H1 (cell line): ENCODE measurements around the gene PROSER3. TPM values are rescaled to one million over a fixed set of nuclear protein-coding genes. Genes with fewer than 3 reads are reported as not detected.
A peak's percentile ranks its signal among the peaks of the same experiment; 100 is the strongest.

Source experiments
- CTCF ChIA-PET: fragments of 300-600 bp; sonication (Branson Sonifier 250); formaldehyde crosslinking; loops from one replicate; lab custom pipeline; 2021; ENCODE audit not compliant: partially characterized antibody; lab: Charles Lee
- POLR2A ChIA-PET: fragments of 300-600 bp; sonication (Branson Sonifier 250); formaldehyde crosslinking; loops from one replicate; lab custom pipeline; 2021; ENCODE audit warnings: inconsistent platforms; ENCODE audit not compliant: partially characterized antibody; lab: Charles Lee
- DNase-seq, 2 experiments: peaks; one replicate each; pipeline versions ENCODE4 v3.0.0 to v3.0.0-alpha.2; 2010 to 2022; ENCODE audit warnings: low spot score in 2 of 2, low read depth in 1 of 2, mixed read lengths in 1 of 2
- FAIRE-seq: peaks from 2 replicates; lab custom pipeline; 2011; peaks lifted over from hg19 to GRCh38; lab: Jason Lieb, UNC
- H2AFZ ChIP-seq: 2 replicates; pipeline ENCODE4 v1.8.1; 2012; ENCODE audit warnings: low read length, inconsistent platforms
- H2AK5ac ChIP-seq: 2 replicates; pipeline ENCODE4 v1.6.1; 2013; ENCODE audit warnings: low read depth, low read length
- H2BK120ac ChIP-seq: replicated peaks from 2 replicates; pipeline ENCODE3; 2013; ENCODE audit warnings: low read depth, low read length, inconsistent platforms
- H2BK12ac ChIP-seq: 2 replicates; pipeline ENCODE4 v1.6.1; 2013; ENCODE audit warnings: low read depth, low read length
- H2BK15ac ChIP-seq: 2 replicates; pipeline ENCODE4 v1.6.1; 2013; ENCODE audit warnings: low read length
- H2BK20ac ChIP-seq: 2 replicates; pipeline ENCODE4 v1.6.1; 2013; ENCODE audit warnings: low read length
- H2BK5ac ChIP-seq: 2 replicates; pipeline ENCODE4 v1.6.1; 2013; ENCODE audit warnings: low read depth, low read length
- H3K14ac ChIP-seq: 2 replicates; pipeline ENCODE4 v1.6.1; 2013; ENCODE audit warnings: inconsistent platforms; ENCODE audit not compliant: insufficient read length
- H3K18ac ChIP-seq: 2 replicates; pipeline ENCODE4 v1.6.1; 2013; ENCODE audit warnings: low read length; ENCODE audit errors: extremely low read depth
- H3K23ac ChIP-seq: 2 replicates; pipeline ENCODE4 v1.6.1; 2013; ENCODE audit warnings: inconsistent platforms; ENCODE audit not compliant: insufficient read length
- H3K23me2 ChIP-seq: 2 replicates; pipeline ENCODE4 v1.6.1; 2013; ENCODE audit warnings: low read depth, low read length
- H3K27ac ChIP-seq: 2 replicates; pipeline ENCODE4 v1.6.1; 2011; ENCODE audit warnings: low read depth, low read length, inconsistent platforms
- H3K27me3 ChIP-seq, 4 experiments: replicated peaks in 1 of 4; 1 replicate in 1 of 4; 2 replicates in 3 of 4; pipeline versions ENCODE4 v1.6.1 to v1.8.1; 2011 to 2013; ENCODE audit warnings: low read length in 3 of 4, mild to moderate bottlenecking in 3 of 4, inconsistent platforms in 2 of 4, mixed read lengths in 2 of 4, moderate library complexity in 1 of 4; ENCODE audit not compliant: control insufficient read depth in 3 of 4, insufficient read depth in 3 of 4; ENCODE audit errors: extremely low read depth in 1 of 4
- H3K36me3 ChIP-seq, 4 experiments: 2 replicates each; pipeline versions ENCODE4 v1.6.1 to v1.8.1; 2011 to 2013; ENCODE audit warnings: mild to moderate bottlenecking in 4 of 4, low read length in 3 of 4, moderate library complexity in 2 of 4, control low read depth in 1 of 4, inconsistent platforms in 1 of 4; ENCODE audit not compliant: insufficient read depth in 4 of 4, control insufficient read depth in 2 of 4
- H3K4ac ChIP-seq: replicated peaks from 2 replicates; pipeline ENCODE3; 2013; ENCODE audit warnings: low read length, low read depth, mixed read lengths, inconsistent platforms; ENCODE audit not compliant: insufficient read length
- H3K4me1 ChIP-seq, 4 experiments: replicated peaks in 1 of 4; 1 replicate in 1 of 4; 2 replicates in 3 of 4; pipeline versions ENCODE4 v1.6.1 to v1.8.1; 2011 to 2013; ENCODE audit warnings: low read length in 3 of 4, inconsistent platforms in 2 of 4, mixed read lengths in 1 of 4; ENCODE audit not compliant: insufficient read depth in 4 of 4, control insufficient read depth in 3 of 4
- H3K4me2 ChIP-seq, 2 experiments: 2 replicates each; pipeline versions ENCODE4 v1.6.1 to v1.8.1; 2011 to 2013; ENCODE audit warnings: low read depth in 2 of 2, low read length in 2 of 2, control low read depth in 1 of 2, inconsistent platforms in 1 of 2, mild to moderate bottlenecking in 1 of 2; ENCODE audit not compliant: insufficient read depth in 1 of 2
- H3K4me3 ChIP-seq, 4 experiments: fragments of 200-600, 300-600 bp in 1 of 4; sonication (generic), shearing (Covaris generic), sonication (Bioruptor Twin) in 1 of 4; 2 replicates each; pipeline versions ENCODE4 v1.5.1 to v1.8.1; 2011 to 2016; ENCODE audit warnings: low read length in 4 of 4, low read depth in 3 of 4, control low read depth in 2 of 4, inconsistent platforms in 2 of 4, mild to moderate bottlenecking in 2 of 4, mixed read lengths in 1 of 4, moderate library complexity in 1 of 4; ENCODE audit not compliant: insufficient read depth in 2 of 4; ENCODE audit errors: extremely low read depth in 1 of 4
- H3K56ac ChIP-seq: replicated peaks from 2 replicates; pipeline ENCODE3; 2013; ENCODE audit warnings: low read depth, mild to moderate bottlenecking, mixed read lengths, low read length, inconsistent platforms; ENCODE audit not compliant: insufficient read length
- H3K79me1 ChIP-seq: 2 replicates; pipeline ENCODE4 v1.6.1; 2013; ENCODE audit warnings: low read depth, low read length, control low read depth
- H3K79me2 ChIP-seq, 2 experiments: 2 replicates each; pipeline versions ENCODE4 v1.6.1 to v1.8.1; 2012 to 2013; ENCODE audit warnings: low read length in 2 of 2, mild to moderate bottlenecking in 2 of 2, inconsistent platforms in 1 of 2; ENCODE audit not compliant: insufficient read depth in 2 of 2, control insufficient read depth in 1 of 2
- H3K9ac ChIP-seq, 4 experiments: replicated peaks in 1 of 4; 1 replicate in 1 of 4; 2 replicates in 3 of 4; pipeline versions ENCODE4 v1.6.1 to v1.8.1; 2011 to 2013; ENCODE audit warnings: low read depth in 3 of 4, low read length in 3 of 4, control low read depth in 2 of 4, mild to moderate bottlenecking in 2 of 4, moderate library complexity in 2 of 4, inconsistent platforms in 1 of 4; ENCODE audit errors: extremely low read depth in 1 of 4
- H3K9me3 ChIP-seq, 2 experiments: 2 replicates each; pipeline versions ENCODE4 v1.6.1 to v1.8.1; 2012 to 2013; ENCODE audit warnings: mild to moderate bottlenecking in 2 of 2, moderate library complexity in 2 of 2, control low read depth in 1 of 2, inconsistent platforms in 1 of 2, low read depth in 1 of 2, low read length in 1 of 2, mixed read lengths in 1 of 2; ENCODE audit not compliant: insufficient read depth in 2 of 2
- H4K20me1 ChIP-seq, 2 experiments: replicated peaks in 1 of 2; 2 replicates each; pipeline versions ENCODE3 to v1.8.1; 2011 to 2013; ENCODE audit warnings: inconsistent platforms in 2 of 2, low read length in 2 of 2, mild to moderate bottlenecking in 1 of 2; ENCODE audit not compliant: insufficient read depth in 2 of 2, control insufficient read depth in 1 of 2
- H4K5ac ChIP-seq: 2 replicates; pipeline ENCODE4 v1.6.1; 2013; ENCODE audit warnings: low read length, low read depth, mixed read lengths, inconsistent platforms; ENCODE audit not compliant: insufficient read length
- H4K8ac ChIP-seq: 2 replicates; pipeline ENCODE4 v1.8.0; 2013; ENCODE audit warnings: mild to moderate bottlenecking, moderate library complexity, low read length, inconsistent platforms; ENCODE audit not compliant: insufficient read depth; ENCODE audit errors: extremely low read depth
- H4K91ac ChIP-seq: replicated peaks from 2 replicates; pipeline ENCODE3; 2013; ENCODE audit warnings: low read length, mixed read lengths, inconsistent platforms; ENCODE audit not compliant: insufficient read length
- CHD2 ChIP-seq: IDR thresholded peaks from 2 replicates; pipeline ENCODE4 v1.6.1; 2012; ENCODE audit warnings: low read length, improper control_type of control experiment
- GABPA ChIP-seq: IDR thresholded peaks from 2 replicates; pipeline ENCODE4 v1.6.1; 2011; ENCODE audit warnings: mild to moderate bottlenecking, low read length, moderate library complexity, borderline replicate concordance; ENCODE audit not compliant: insufficient read depth
- POLR2A ChIP-seq, 2 experiments: IDR thresholded peaks; 1 replicate in 1 of 2; 2 replicates in 1 of 2; pipeline ENCODE4 v1.6.1; 2011; ENCODE audit warnings: low read depth in 2 of 2, low read length in 2 of 2, mild to moderate bottlenecking in 2 of 2; ENCODE audit errors: control extremely low read depth in 1 of 2
- POLR2AphosphoS5 ChIP-seq: IDR thresholded peaks from 2 replicates; pipeline ENCODE4 v1.6.1; 2011; ENCODE audit warnings: low read depth, low read length
- WGBS, 2 experiments: shearing (Covaris generic) in 1 of 2; methylation state at CpG; one replicate each; pipeline versions ENCODE4 v1.1.6 to v1.1.7; 2013 to 2015; ENCODE audit warnings: low lambda C conversion rate in 2 of 2, mixed read lengths in 2 of 2, inconsistent platforms in 1 of 2, low coverage in 1 of 2, missing lambda C conversion rate in 1 of 2; ENCODE audit not compliant: insufficient replicate concordance in 2 of 2, insufficient coverage in 1 of 2, insufficient read length in 1 of 2; ENCODE audit errors: extremely low coverage in 1 of 2, missing lambda C conversion rate in 1 of 2; 5-methylcytosine and 5-hydroxymethylcytosine counted together
- polyA plus RNA-seq, 7 experiments: library from polyadenylated mRNA; depleted of rRNA in 3 of 7; stranded (reverse) in 5 of 7; unstranded in 2 of 7; fragments of >200 nt in 5 of 7; fragments of 200-250 nt in 2 of 7; gene quantifications; 1 replicate in 5 of 7; 2 replicates in 1 of 7; 4 replicates in 1 of 7; pipeline versions ENCODE4 v1.2.1 to v1.2.3, GENCODE V29; 2011 to 2013; ENCODE audit warnings: missing spikeins in 2 of 7, mixed read lengths in 2 of 7
- total RNA-seq: library from RNA; stranded (reverse); fragmentation: NEBNext Ultra II Directional; extraction: Animal tissue kit (Norgen Biotek cat#: 25700); gene quantifications from 2 replicates; pipeline ENCODE4 v1.2.1, GENCODE V29; 2021

Gene PROSER3
- total and polyA plus RNA-seq, 2 of the 8 experiments (the other 6 are each of a cell fraction or from before 2014, with no cell fraction given): 17.8 to 28.9 TPM

DNA sequence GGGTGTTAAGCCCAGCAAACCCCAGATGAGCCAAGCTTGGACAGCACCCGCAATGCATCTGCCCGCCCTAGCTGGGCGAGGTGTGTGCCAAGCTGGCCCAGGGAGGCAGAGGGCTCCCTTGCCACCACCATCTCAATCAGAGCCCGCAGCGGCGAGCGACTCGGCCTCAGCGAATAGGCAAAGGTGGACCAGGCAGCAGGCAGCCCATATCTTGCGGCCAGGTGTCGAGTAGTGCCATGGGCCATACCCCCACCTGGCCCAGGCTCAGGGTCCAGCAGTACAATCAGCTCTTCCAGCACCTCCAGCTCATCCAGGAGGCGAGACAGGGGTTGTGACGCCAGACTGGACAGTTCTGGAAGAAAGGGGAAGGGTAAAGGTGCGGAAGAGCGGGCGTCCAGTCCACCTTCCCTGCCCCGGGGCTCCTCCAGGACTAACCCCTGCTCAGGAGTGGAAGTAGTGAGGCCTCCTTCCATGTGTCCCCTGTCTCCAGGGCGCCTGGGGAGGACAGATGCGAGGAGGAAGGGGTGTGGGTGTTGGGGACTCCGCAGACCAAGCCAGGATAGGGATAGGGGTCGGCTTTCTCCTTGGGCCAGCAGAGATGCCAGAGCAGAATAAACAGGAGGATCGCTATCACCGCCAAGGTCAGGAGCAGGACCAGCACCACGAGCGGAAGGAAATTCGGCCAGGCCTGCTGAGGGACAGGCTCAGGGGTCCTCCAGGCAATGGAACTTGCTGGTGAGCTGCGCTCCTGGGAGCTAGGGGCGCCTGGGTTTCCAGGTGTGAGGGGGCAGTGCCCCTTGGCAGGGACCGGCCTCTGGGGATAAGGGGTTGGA, 18.5 kb upstream of the PROSER3 start:
- peak in 1 of 2 experiments; percentile 59 for DNase-seq
- no peak overlapping the region for H3K23ac ChIP-seq
- peak overlapping the region; percentile 72 to 86 (median 78) for H3K4me3 ChIP-seq
- H3K18ac ChIP-seq: no peak overlapping the region; the same call in 1 of the 2 replicates
- H3K14ac ChIP-seq: no peak overlapping the region
- ChIA-PET CTCF (interaction anchor here (1.2 to 8.9 kb wide), 6 partner anchors 16 to 138 kb away, joined by 5 to 80 read pairs (median 5); no protein-coding TSS in a partner anchor), POLR2A (interaction anchor here (0.6 to 7.6 kb wide), 18 partner anchors 8 to 244 kb away, joined by 3 to 54 read pairs (median 6); partner anchors contain the start of genes APLP1, COX6B1, HSPB6 and LIN37)
- no peak overlapping the region for H3K56ac ChIP-seq
- H4K20me1 ChIP-seq: peaks cover 0 to 9% of the 10 kb centered on the region in 2 experiments
- TF ChIP-seq POLR2A (IDR thresholded peaks at IDR 0.05; ENCODE audit: control extremely low read depth in 1 of 2, low read depth in 2 of 2, low read length in 2 of 2) (0 out of 3 replicates have a peak, but pooled peaks of 1 of the 2 experiments have one; percentile 38), POLR2AphosphoS5 (peak; percentile 9; the same call in 1 of the 2 replicates), CHD2 (no peak), GABPA (no peak)
- peaks cover 11% of the 10 kb centered on the region; the same call in 1 of the 2 replicates for H3K23me2 ChIP-seq
- H3K79me2 ChIP-seq: no peaks in the 10 kb centered on the region
- peak overlapping the region in 3 of 4 experiments; percentile 29 to 52 (median 31); a peak in 3 of 7 replicates for H3K9ac ChIP-seq
- H3K4me1 ChIP-seq: peaks cover 0 to 5% (median 3%) of the 10 kb centered on the region in 4 experiments; a peak in 3 of 7 replicates
- peak overlapping the region; percentile 65; the same call in 1 of the 2 replicates for H4K8ac ChIP-seq
- H4K5ac ChIP-seq: no peak overlapping the region
- no peak for FAIRE-seq
- no peak overlapping the region for H2BK120ac ChIP-seq
- no peak overlapping the region for H2AK5ac ChIP-seq
- no peaks in the 10 kb centered on the region for H3K9me3 ChIP-seq
- no peak overlapping the region for H4K91ac ChIP-seq
- H2BK20ac ChIP-seq: no peak overlapping the region
- H3K27me3 ChIP-seq: no peaks in the 10 kb centered on the region
- H3K4me2 ChIP-seq: peak overlapping the region; percentile 70 to 78
- peaks cover 11 to 25% (median 18%) of the 10 kb centered on the region in 4 experiments; a peak in 6 of 8 replicates for H3K36me3 ChIP-seq
- H2BK15ac ChIP-seq: no peak overlapping the region
- 79% methylated on average over 29 of the region's 29 CpGs; no CpG with 5 or more reads in 1 of the 2 experiments for WGBS, 2 experiments
- H3K27ac ChIP-seq: no peak overlapping the region
- H2BK12ac ChIP-seq: no peak overlapping the region
- H2AFZ ChIP-seq: no peak overlapping the region
- H3K79me1 ChIP-seq: no peaks in the 10 kb centered on the region; the same call in 1 of the 2 replicates
- H3K4ac ChIP-seq: no peak overlapping the region
- no peak overlapping the region for H2BK5ac ChIP-seq
